K562 (cell line): ENCODE results near the gene PCDH9.

Experiments used
- HIVEP1 ChIP-seq: fragments of 250-450 bp; sonication (Bioruptor Pico); IDR thresholded peaks from 2 replicates; pipeline ENCODE4 v1.4.0; 2020; ENCODE audit warnings: mild to moderate bottlenecking
- KLF13 ChIP-seq: fragments of 450-650 bp; IDR thresholded peaks from 2 replicates; pipeline ENCODE4 v1.6.1; 2016; ENCODE audit warnings: missing genetic modification characterization, low read depth, mild to moderate bottlenecking, missing compliant biosample characterization, moderate library complexity, borderline replicate concordance
- NR3C1 ChIP-seq: sonication (generic); formaldehyde crosslinking; IDR thresholded peaks from 2 replicates; pipeline ENCODE4 v1.8.1; 2022; ENCODE audit warnings: missing genetic modification reagents
- RAD21 ChIP-seq, 2 experiments: fragments of 250-450 bp in 1 of 2; fragments of 450-650 bp in 1 of 2; sonication (Bioruptor Pico) in 1 of 2; formaldehyde crosslinking in 1 of 2; IDR thresholded peaks in 1 of 2; conservative IDR thresholded peaks in 1 of 2; 2 replicates each; pipeline versions ENCODE4 v1.4.0 to v1.8.0; 2020 to 2022; ENCODE audit warnings: mild to moderate bottlenecking in 2 of 2, moderate library complexity in 1 of 2
- SIN3A ChIP-seq, 2 experiments: fragments of 150-350 bp in 1 of 2; IDR thresholded peaks; 2 replicates each; pipeline ENCODE4 v1.6.1; 2011 to 2016; ENCODE audit warnings: borderline replicate concordance in 2 of 2, low read depth in 2 of 2, low read length in 2 of 2, mild to moderate bottlenecking in 2 of 2, moderate library complexity in 2 of 2; ENCODE audit not compliant: control insufficient read depth in 1 of 2
- ZNF133 ChIP-seq: fragments of 250-450 bp; sonication (Bioruptor Pico); IDR thresholded peaks from 2 replicates; pipeline ENCODE4 v1.4.0; 2020; ENCODE audit warnings: mild to moderate bottlenecking
- TF ChIP-seq, protein P1 (sequence below), 3 experiments: IDR thresholded peaks in 2 of 3; conservative IDR thresholded peaks in 1 of 3; 2 replicates each; pipeline ENCODE4 v1.5.1; 2011 to 2012; ENCODE audit warnings: low read length in 3 of 3, mild to moderate bottlenecking in 3 of 3, control low read depth in 2 of 3, improper control_type of control experiment in 1 of 3, inconsistent platforms in 1 of 3, low read depth in 1 of 3, mixed read lengths in 1 of 3, moderate library complexity in 1 of 3; ENCODE audit not compliant: insufficient read depth in 2 of 3
- TF ChIP-seq, protein P2 (sequence below): sonication (generic); formaldehyde crosslinking; IDR thresholded peaks from 2 replicates; pipeline ENCODE4 v1.8.1; 2022; ENCODE audit warnings: missing genetic modification reagents
- TF ChIP-seq, protein P3 (sequence below), 2 experiments: fragments of 450-650 bp; formaldehyde crosslinking in 1 of 2; IDR thresholded peaks; 2 replicates each; pipeline versions ENCODE4 v1.4.0 to v1.6.1; 2014 to 2020; ENCODE audit warnings: mild to moderate bottlenecking in 2 of 2, borderline replicate concordance in 1 of 2, low read depth in 1 of 2

DNA sequence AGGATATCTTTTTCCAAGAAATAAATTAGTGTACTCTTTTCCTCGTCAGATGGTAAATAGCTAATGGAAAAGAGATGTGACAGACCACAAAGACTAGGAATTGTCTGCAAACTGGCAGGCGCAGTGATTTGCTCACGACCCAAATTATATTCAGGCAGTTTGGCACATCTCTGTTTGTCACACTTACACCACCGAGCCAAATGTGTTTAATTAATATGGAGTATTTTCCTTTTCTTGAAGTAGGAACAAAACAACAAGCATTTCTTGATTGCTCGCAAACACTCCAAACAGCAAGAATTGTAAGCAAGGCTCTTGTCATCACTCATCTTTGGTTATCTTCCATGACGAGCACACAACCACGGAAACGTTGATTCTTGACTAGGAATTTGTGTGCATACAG lies 884.2 kb downstream of the PCDH9 start:
- TF ChIP-seq, protein P1, sequence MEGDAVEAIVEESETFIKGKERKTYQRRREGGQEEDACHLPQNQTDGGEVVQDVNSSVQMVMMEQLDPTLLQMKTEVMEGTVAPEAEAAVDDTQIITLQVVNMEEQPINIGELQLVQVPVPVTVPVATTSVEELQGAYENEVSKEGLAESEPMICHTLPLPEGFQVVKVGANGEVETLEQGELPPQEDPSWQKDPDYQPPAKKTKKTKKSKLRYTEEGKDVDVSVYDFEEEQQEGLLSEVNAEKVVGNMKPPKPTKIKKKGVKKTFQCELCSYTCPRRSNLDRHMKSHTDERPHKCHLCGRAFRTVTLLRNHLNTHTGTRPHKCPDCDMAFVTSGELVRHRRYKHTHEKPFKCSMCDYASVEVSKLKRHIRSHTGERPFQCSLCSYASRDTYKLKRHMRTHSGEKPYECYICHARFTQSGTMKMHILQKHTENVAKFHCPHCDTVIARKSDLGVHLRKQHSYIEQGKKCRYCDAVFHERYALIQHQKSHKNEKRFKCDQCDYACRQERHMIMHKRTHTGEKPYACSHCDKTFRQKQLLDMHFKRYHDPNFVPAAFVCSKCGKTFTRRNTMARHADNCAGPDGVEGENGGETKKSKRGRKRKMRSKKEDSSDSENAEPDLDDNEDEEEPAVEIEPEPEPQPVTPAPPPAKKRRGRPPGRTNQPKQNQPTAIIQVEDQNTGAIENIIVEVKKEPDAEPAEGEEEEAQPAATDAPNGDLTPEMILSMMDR (IDR thresholded peaks at IDR 0.05 in 2 of 3, conservative IDR thresholded peaks at IDR 0.05 in 1 of 3; ENCODE audit: insufficient read depth in 2 of 3, low read depth in 1 of 3, low read length in 3 of 3): no peak
- TF ChIP-seq, protein P2, sequence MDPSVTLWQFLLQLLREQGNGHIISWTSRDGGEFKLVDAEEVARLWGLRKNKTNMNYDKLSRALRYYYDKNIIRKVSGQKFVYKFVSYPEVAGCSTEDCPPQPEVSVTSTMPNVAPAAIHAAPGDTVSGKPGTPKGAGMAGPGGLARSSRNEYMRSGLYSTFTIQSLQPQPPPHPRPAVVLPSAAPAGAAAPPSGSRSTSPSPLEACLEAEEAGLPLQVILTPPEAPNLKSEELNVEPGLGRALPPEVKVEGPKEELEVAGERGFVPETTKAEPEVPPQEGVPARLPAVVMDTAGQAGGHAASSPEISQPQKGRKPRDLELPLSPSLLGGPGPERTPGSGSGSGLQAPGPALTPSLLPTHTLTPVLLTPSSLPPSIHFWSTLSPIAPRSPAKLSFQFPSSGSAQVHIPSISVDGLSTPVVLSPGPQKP (CRISPR knock-in tag): no peak
- TF ChIP-seq RAD21 (CRISPR knock-in tag; conservative IDR thresholded peaks at IDR 0.05 in 1 of 2, IDR thresholded peaks at IDR 0.05 in 1 of 2): no peak
- TF ChIP-seq, protein P3, sequence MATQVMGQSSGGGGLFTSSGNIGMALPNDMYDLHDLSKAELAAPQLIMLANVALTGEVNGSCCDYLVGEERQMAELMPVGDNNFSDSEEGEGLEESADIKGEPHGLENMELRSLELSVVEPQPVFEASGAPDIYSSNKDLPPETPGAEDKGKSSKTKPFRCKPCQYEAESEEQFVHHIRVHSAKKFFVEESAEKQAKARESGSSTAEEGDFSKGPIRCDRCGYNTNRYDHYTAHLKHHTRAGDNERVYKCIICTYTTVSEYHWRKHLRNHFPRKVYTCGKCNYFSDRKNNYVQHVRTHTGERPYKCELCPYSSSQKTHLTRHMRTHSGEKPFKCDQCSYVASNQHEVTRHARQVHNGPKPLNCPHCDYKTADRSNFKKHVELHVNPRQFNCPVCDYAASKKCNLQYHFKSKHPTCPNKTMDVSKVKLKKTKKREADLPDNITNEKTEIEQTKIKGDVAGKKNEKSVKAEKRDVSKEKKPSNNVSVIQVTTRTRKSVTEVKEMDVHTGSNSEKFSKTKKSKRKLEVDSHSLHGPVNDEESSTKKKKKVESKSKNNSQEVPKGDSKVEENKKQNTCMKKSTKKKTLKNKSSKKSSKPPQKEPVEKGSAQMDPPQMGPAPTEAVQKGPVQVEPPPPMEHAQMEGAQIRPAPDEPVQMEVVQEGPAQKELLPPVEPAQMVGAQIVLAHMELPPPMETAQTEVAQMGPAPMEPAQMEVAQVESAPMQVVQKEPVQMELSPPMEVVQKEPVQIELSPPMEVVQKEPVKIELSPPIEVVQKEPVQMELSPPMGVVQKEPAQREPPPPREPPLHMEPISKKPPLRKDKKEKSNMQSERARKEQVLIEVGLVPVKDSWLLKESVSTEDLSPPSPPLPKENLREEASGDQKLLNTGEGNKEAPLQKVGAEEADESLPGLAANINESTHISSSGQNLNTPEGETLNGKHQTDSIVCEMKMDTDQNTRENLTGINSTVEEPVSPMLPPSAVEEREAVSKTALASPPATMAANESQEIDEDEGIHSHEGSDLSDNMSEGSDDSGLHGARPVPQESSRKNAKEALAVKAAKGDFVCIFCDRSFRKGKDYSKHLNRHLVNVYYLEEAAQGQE (IDR thresholded peaks at IDR 0.05; ENCODE audit: borderline replicate concordance): no peak
- TF ChIP-seq, protein P3 (CRISPR knock-in tag; IDR thresholded peaks at IDR 0.05; ENCODE audit: low read depth): no peak
- no peak for TF ChIP-seq ZNF133 (CRISPR knock-in tag)
- no peak for TF ChIP-seq HIVEP1
- no peak for TF ChIP-seq KLF13
- TF ChIP-seq NR3C1 (CRISPR knock-in tag): no peak
- no peak for TF ChIP-seq SIN3A (IDR thresholded peaks at IDR 0.05; ENCODE audit: borderline replicate concordance in 2 of 2, control insufficient read depth in 1 of 2, low read depth in 2 of 2, low read length in 2 of 2)
